ENCODE results near the gene NBL1.
A peak's percentile ranks its signal among the peaks of the same experiment; 100 is the strongest.

NBL1 gene

DNA sequence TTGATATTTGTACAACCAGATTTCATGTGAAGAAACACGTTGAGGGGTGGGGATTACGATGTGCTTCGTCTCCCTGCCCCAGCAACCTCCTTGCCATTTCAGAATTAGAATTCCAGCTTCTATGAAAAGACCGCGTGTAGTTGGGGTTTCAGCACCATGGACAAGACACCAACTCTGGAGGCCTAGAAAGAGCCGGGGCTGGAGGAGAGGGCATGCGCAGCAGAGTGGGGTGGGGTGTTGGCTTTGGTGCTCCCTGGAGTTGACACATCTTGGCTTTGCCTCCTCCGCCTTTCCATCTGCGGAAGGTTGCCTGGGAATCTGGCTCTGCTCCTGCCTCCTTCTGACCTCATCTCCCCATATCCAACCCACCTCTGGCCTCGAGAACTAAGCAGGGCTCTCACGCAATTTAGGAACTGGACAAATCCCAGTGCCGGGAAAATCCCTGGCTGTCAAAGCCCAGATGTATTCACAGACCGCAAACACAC lies 32.4 kb downstream of the NBL1 start:
- no peak for DNase-seq

DNA sequence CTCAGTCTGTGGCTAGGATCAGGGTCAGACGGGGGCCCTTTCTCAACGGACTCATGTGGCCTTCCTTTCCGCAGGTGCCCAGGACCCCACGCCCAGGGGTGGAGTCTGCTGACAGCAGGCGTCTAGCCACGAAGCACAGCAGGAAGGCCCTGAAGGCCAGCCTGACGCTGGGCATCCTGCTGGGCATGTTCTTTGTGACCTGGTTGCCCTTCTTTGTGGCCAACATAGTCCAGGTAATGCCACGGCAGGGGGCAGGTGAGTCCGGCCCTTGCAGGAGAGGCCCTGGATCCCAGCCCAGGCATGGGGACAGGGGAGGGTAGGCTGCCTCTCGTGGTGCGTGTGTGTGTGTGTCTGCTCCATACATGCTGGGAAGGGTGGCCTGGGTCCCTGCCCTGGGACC lies 34.4 kb downstream of the NBL1 start:
- DNase-seq: no peak

DNA sequence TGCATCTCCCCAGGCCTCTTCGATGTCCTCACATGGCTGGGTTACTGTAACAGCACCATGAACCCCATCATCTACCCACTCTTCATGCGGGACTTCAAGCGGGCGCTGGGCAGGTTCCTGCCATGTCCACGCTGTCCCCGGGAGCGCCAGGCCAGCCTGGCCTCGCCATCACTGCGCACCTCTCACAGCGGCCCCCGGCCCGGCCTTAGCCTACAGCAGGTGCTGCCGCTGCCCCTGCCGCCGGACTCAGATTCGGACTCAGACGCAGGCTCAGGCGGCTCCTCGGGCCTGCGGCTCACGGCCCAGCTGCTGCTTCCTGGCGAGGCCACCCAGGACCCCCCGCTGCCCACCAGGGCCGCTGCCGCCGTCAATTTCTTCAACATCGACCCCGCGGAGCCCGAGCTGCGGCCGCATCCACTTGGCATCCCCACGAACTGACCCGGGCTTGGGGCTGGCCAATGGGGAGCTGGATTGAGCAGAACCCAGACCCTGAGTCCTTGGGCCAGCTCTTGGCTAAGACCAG lies 34.9 kb downstream of the NBL1 start:
- DNase-seq: no peak

DNA sequence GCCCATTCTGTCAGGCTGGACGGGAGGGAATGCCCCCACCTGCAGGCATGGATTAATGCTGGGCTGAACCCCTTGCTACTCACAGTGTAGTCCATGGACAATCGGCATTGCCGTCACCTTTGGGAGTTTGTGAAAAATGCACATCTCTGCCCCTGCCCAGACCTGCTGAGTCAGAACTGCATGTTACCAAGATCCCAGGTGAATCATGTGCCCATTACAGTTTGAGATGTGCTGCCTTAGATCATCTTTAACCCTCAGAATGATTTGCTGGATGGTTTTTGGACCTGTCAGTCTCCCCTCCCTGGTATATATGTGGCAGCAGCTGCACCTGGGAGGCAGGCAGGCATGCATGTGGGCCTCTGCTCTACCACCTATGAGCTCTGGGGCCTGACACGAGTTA lies 35.6 kb downstream of the NBL1 start:
- no peak for DNase-seq

DNA sequence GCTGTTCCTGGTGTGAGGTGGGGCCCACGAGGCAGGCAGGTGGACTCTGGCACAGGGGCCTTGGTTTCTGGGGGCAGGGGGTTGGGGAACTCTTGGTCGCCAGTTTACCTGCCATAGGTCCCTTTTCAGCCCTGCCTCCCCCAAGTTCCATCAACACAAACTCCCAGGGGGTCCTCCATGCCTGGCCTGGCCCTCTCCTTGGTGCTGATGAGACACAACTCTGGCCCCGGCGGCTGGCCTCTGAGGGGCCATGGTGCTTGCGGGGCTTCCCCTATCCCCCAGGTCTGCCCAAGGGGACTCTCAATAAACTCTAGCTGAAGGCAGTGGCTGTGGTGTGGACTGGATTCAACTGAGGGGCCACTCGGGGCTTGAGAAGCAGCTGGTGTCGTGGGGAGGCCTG lies 36.5 kb downstream of the NBL1 start:
- no peak for DNase-seq

DNA sequence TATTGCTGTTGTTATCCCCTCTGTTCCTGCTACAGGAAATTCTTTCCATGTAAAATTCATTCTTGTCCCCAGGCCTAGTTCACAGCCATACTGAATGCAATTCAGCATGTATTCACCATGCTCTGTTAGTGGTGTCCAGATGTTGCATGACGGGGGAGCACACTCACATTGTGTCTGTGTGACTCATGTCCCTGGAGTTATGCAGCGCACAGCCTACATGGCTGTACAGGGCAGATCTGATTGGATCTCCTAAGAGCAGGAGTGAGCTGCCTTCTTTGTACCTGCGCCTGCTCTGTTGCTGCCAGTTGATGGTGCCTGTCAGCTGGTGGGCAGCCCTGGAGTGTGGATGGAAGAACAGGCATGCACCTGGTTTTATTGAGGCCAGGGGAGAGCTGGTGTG lies 38.1 kb downstream of the NBL1 start:
- DNase-seq: no peak

DNA sequence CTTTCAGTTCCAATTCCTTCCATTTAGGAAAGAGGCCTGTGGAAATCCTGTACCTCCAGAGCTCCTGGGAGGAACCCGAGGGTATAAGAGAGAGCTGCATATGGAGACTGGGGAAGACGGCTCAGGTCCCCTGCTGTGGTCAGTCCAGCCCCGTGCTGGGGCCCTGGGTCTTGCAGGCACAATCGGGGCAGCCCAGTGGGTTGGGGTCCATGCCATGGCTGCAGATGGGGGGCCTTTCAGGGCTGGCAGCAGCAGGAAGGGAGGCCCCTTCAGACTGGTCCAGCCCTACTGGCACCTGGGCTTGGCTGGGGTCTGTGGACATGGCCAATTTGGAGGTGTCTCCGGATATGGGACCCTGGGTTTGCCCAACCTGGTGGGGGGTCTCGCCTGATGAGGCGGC lies 38.8 kb downstream of the NBL1 start:
- no peak for DNase-seq

DNA sequence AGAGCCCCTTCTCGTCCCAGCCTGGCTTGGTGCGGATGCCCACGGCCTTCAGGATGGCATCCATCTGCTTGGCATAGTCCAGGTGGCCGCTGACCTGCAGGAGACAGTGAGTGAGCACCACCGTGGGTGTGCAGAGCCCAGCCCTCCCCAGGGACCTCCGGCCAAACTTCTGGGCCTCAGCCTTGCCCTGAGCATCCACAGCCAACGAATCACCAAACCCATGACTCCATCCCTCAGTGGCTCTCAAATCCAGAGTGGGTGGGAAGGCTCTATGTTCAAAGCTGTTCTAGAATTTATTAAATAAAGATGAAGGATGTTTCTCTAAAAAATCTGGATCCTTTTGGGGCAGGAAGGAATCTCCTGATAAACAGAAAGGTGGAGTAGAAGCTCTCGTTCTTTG lies 39.2 kb downstream of the NBL1 start:
- DNase-seq: no peak

DNA sequence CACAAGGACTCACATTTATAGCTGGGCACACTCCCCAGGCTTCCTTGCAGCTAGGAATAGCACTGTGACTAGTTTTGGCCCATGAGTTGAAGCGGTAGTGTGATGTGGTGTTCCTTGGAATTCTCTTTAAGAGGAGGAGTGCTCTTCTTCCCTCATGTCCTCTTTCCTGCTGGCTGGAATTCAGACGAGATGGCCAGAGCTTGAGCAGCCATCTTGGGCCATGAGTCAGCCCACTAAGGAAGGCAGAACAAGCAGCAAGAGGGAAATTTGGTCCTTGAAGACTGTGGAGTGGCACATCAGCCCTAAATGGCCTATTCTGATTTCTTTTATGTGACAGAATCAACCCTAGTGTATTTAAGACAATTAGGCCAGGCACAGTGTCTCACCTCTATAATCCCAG lies 40.6 kb downstream of the NBL1 start:
- DNase-seq: no peak

DNA sequence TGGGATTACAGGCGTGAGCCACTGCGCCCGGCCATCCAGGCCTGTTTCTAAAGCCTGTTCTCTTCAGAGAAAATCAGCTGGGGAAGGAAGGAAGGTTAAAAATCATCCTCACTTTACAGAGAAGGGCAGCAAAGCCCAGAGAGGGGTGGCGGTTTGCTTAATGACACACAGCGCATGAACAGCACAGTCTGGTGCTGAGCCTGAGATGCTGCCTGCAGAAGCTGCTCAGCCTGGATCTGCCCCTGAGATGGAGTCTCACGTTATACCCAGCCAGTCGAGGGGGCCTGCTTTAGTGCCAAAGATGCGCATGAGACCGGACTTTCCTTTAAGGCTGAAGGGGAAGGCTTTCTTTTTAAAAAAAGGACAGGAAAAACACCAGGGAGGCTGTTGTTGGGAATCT lies 41.9 kb downstream of the NBL1 start:
- DNase-seq: no peak

DNA sequence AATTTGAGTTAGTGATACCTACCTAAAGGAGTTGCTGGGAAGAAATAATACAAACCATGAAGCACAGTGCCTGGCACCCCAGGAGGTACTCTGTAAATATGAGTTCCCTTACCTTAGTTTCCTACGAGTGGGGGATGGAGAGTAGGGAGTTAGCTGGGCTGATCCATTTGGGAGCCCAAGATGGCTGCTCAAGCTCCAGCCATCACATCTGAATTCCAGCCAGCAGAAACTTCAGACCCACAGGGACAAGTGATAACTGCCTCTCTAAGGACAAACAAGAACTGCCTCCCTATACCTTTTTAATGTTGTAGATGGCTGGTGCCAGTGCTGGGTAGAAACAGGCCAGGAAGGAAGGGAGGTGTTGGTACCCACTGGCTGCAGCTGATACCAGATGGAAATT lies 43.3 kb downstream of the NBL1 start:
- DNase-seq: no peak

DNA sequence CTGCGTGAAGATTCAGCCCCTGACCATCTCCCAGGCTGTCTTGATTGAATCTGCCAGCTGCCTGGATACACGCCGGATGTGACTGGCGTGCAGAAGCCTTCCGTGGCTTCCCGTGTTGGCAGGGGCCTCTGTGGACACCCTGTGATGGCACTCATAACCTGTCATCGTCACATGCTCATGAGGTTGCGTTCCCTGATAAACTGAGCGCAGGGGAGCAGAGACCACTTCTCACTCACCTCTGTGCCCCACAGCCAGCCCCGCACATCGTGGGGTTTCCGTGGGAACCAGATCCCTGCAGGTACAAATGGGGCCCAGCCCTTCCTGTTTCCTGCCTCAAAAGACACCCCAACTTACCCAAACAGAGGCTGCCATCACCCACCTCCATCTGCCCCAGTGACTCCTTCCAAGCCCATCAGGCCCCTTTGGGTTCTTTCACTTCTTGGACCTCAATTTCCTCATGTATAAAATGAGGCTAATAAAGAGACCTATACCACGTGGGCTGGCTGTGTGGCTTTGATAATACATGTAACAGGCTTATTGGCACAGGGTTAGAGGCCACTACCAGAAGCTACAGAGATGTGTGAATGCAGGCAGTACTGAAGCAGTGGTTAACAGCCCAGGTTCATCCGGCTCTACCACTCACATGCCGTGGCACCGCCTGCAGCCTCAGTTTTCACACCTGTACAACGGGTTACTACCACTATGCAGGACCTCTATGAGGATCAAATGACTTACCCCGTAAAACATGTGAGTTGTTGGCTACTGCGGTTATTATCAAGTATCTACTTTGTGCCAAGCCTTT lies 44.1 kb downstream of the NBL1 start:
- no peak for DNase-seq

DNA sequence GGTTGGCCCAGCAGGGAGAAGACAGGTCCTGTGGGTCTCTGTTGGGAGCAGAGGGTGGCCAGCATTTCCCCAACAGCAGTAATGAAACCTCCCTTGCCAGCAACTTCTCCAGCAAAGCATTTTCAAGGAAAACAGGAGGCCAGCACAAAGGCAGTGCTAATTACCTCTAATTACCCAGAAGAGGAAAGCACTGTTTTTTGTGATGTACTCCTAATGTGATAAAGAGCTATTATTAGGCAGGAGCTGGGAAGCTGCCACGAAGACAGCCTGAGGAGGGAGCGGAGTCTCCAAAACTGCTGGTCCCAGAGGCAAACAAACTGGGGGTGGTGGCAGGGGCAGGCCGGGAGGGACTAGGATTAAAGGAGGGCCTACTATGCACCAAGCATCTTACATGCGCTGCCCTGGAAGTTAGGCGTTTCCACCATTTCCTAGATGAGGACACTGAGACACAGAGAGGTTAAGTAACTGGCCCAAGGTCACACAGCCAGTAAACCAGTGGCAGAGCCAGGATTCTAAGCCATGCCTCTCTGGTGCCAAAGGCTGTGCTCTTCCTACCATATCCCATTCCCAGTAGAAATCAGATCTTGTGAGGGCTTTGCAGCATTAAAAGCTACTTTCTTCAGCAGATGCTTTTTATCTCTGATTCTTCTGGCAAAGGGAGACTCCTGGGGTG lies 45.1 kb downstream of the NBL1 start:
- DNase-seq: no peak

DNA sequence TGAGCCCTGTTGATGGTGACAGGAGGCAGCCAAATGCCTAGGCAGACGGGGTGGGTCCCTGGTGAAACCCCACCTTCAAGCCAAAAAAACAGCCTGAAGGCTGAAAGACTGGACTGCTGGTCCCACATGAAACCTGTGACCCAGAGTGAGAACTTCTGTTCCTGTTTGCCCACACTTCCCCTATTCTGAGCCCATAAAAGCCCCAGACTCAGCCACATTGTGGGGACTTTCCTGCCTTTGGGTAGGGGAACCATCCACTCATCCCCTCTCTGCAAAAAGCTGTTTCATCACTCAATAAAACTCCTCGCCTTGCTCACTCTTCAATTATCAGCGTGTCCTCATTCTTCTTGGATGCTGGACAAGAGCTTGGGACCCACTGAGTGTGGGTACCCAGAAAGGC lies 45.7 kb downstream of the NBL1 start:
- no peak for DNase-seq

DNA sequence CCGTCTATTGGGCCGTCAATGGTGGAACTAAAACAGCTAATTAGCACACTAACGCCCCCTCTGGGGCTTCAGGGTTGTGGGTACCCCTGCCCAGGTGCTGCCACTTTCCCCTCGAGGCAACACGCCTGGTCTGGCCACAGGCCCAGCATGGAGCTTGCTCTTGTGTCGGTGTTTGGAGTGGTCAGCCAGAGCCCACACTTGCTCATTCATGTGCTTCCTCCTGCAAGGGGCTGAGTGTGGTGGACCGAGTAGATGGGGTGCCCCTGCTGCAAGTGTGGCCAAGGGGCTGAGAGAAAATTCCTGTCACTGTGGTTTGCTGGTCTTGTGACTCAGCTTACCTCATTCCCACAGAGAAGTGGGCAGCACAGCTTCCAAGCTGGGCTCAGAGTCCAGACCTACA lies 46.2 kb downstream of the NBL1 start:
- DNase-seq: no peak

DNA sequence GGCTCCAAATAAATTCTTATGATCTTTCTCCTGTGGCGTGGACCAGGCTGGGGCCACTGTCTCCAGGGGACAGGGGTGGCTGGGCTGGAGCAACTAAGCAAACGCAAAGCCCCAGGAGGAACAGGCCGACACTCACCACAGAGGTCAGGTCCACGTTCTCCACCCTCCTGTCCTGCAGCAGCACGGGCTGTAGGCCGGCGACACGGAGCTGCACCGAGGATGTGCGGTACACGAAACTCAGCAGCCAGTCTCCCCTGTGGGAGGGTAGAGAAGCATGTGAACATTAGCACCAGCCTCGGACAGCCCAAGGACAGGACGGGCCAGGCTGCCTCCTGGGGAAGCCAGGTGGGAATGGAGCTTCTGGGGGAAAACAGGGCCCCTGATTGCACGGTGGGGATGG lies 50.2 kb downstream of the NBL1 start:
- no peak for DNase-seq

DNA sequence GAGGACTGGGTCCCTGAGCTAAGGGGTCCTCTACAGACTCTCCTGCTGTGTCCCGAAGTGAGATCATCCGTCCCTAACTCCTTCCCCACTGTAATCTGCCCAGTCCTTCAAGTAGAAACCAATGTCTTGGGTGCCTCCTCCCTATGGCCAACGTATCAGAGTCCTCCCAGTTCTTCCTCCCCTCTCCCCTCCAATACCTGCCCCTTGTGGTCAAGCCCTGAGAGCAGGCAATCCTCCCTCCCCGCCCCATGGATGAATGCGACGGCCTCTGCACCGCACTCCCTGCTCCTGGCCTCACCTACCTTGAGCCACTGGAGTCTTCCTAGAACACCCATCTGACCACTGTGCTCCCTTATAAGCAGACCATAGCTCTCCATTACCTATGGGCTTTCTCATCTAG lies 51.7 kb downstream of the NBL1 start:
- DNase-seq: no peak

DNA sequence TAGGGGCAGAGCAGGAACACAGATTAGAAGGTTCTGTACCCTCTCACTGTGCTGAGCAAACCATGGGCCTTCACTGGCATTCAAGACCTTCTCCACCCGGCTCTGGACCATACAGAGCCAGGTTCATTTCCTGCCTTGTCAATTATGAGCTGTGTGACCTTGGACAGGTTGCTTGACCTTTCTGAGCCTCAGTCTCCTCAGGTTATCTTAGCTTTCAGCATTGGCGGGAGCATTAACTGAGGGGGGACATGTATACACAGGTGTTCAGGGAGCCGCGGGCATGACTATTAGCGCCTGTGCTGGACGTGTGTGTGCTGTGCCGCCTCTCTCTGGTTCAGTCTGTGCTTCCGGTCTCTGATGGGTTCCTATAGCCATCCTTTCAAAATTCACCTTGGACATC lies 52.7 kb downstream of the NBL1 start:
- no peak for DNase-seq

DNA sequence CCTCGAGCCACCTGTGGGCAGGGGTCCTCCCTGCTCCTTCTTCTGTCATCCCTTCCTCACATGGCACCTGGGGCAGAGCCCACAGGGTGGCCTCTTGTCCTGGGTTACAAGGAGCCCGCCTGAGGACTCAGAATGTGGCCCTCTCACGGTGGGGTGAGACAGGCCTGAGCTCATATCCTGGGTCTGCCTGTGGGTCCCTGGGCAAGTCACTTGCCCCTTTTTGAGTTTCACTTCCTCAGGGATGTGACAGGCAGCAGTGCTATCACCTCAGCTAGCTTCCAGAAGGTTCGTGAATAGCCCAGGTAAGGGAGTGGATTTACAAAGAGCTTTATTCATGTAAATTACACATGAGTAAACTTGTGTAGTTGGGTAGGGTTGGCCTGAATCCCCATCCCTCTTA lies 54.1 kb downstream of the NBL1 start:
- no peak for DNase-seq

DNA sequence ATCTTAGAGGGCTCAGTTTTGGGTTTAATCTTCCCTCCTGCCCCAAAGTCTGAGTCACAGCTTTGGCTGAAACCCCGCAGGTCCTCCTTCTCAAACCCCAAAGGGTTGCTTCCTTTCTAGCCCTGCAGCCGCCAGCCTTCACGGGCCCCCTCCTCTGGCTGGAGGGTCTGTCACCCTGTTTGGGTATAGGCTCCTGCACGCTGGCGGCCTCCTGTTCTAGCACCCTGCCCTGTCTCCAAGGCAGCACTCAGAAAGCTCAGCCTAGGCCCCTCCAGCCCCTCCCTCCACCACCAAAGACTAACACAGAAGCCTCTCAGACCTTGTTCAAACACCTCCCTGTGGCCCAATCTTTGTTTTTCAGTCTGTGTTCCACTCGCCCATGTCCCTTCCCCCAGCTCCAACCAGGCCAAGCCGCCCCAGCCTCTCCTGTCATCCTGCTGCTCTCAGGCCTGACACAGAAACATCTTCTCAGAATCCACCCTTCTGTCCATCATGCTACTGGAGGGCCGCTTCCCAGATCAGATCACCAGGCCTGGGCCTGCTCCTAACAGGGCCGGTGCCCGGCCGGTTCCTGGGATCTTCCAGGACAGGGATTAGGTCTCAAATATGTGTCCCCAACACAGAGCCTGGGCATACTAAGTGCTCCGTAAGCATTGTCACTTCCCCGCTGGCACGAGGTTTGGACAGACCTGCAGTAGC lies 56.1 kb downstream of the NBL1 start:
- DNase-seq: no peak

DNA sequence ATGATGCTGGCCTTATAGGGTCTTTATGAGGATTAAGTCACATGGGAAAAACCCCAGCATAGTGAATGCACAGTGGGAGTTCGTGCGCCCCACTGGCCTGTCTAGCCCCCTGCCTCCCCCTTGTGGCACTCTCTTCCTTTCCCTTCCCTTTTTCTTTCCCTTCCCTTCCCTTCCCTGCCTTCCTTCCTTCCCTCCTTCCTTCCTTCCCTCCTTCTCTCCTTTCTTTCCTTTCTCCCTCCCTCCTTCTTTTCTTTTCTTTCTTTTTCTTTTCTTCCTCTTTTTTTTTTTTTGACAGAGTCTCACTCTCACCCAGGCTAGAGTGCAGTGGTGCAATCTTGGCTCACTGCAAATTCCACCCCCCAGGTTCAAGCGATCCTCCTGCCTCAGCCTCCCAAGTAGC lies 59.2 kb downstream of the NBL1 start:
- DNase-seq: no peak

DNA sequence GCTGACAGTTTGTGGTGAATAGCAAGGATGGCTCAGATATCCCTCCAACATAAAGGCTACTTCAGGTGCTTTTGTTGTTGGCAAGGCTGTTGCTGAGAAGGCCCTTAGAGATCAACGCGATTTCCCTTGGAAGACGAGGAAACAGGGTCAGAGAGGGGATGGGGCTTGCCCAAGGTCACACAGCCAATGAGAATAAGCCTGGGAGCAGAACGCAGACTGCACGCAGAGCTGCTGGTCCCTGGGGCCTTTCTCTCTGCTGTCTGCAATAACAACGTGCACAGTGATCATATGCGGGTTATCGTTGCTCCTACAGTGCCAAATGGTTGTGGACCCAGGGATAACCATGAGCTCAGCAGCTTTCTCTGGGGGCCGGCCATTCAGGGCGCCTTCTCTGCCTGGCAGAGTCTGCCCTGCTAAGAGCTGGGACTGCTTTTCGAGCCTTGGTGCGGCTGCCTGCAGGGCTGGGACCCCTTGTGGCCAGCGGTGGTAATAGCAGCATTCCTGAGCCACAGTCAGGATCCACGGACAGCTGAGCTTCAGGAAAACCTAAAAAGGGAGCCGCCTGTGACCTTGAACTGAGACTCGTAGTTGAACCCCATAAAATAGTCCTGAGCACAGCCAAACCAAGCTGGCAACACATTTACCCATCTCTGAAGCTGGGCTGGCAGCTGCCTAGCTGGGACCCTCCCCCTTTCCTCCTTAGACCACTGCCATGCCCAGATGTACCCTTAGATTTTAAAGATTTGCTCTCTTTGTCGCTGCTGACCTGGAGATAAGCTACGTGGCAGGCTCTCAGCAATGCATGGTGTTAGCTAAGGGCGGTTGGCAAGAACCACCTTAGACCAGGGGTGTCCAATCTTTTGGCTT lies 60.4 kb downstream of the NBL1 start:
- peak in 1 of 2 experiments; percentile 26 for DNase-seq

DNA sequence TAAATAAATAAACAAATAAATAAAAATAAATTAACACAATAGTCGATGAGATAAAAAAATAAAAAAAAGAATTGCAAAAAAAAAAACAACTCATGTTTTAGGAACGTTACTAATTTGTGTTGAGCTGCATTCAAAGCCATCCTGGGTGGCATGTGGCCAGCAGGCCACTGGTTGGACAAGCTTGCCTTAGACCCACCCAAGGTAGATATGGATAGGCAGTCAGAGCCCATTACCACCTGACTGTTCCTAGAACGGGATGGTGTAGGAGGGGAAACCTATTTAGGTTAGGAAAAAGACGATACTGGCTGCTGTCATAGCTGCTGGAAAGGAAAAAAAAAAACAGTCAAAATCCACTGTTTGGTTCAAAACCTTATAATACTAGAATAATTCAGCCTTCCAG lies 61.4 kb downstream of the NBL1 start:
- no peak for DNase-seq
